Osteoblast (primary cell): Measurements from ENCODE around the gene TTC39B. TPM values are rescaled to one million over a fixed set of nuclear protein-coding genes. Genes with fewer than 3 reads are reported as not detected.

Experiments
- DNase-seq: peaks from one replicate; pipeline ENCODE4 v3.0.0; 2011; ENCODE audit warnings: low spot score, mixed read lengths; ENCODE audit not compliant: insufficient read length; ENCODE audit errors: missing footprints
- H2AFZ ChIP-seq: 2 replicates; pipeline ENCODE4 v1.6.0; 2011; ENCODE audit warnings: mild to moderate bottlenecking, low read length
- H3K27ac ChIP-seq: 2 replicates; pipeline ENCODE4 v1.5.1; 2011; ENCODE audit warnings: mild to moderate bottlenecking, low read depth, low read length, moderate library complexity
- H3K27me3 ChIP-seq: 2 replicates; pipeline ENCODE4 v1.6.0; 2012; ENCODE audit warnings: mild to moderate bottlenecking, control low read depth, inconsistent platforms, low read length, moderate library complexity; ENCODE audit not compliant: insufficient read depth
- H3K36me3 ChIP-seq: 2 replicates; pipeline ENCODE4 v1.5.1; 2011; ENCODE audit warnings: mild to moderate bottlenecking, low read length, control low read depth, moderate library complexity; ENCODE audit not compliant: insufficient read depth
- H3K4me1 ChIP-seq: 2 replicates; pipeline ENCODE4 v1.5.1; 2011; ENCODE audit warnings: mild to moderate bottlenecking, low read length, control low read depth, moderate library complexity; ENCODE audit not compliant: insufficient read depth
- H3K4me2 ChIP-seq: 2 replicates; pipeline ENCODE4 v1.6.0; 2011; ENCODE audit warnings: mild to moderate bottlenecking, low read length; ENCODE audit not compliant: insufficient read depth
- H3K4me3 ChIP-seq: fragments of 200-600 bp; sonication (generic); 3 replicates; pipeline ENCODE4 v1.5.1; 2012; ENCODE audit warnings: mild to moderate bottlenecking, low read length, inconsistent platforms; ENCODE audit not compliant: insufficient read depth
- H3K79me2 ChIP-seq: 2 replicates; pipeline ENCODE4 v1.6.0; 2012; ENCODE audit warnings: mild to moderate bottlenecking, low read length, control low read depth, inconsistent platforms; ENCODE audit not compliant: insufficient read depth
- H3K9me3 ChIP-seq: 2 replicates; pipeline ENCODE4 v1.5.1; 2011; ENCODE audit warnings: low read depth, low read length, control low read depth
- H4K20me1 ChIP-seq: 2 replicates; pipeline ENCODE4 v1.6.0; 2012; ENCODE audit warnings: mild to moderate bottlenecking, low read length, control low read depth; ENCODE audit not compliant: insufficient read depth
- total RNA-seq: library from RNA; depleted of rRNA; stranded (reverse); fragments of >200 nt; gene quantifications from 2 replicates; pipeline ENCODE4 v1.2.3, GENCODE V29; 2012
- TF ChIP-seq, protein P1 (sequence below): IDR thresholded peaks from 2 replicates; pipeline ENCODE4 v1.5.1; 2011; ENCODE audit warnings: mild to moderate bottlenecking, low read depth, low read length, moderate library complexity; ENCODE audit errors: extremely low read depth

TTC39B gene
- total RNA-seq, 1 donor, result 18.5 TPM

DNA sequence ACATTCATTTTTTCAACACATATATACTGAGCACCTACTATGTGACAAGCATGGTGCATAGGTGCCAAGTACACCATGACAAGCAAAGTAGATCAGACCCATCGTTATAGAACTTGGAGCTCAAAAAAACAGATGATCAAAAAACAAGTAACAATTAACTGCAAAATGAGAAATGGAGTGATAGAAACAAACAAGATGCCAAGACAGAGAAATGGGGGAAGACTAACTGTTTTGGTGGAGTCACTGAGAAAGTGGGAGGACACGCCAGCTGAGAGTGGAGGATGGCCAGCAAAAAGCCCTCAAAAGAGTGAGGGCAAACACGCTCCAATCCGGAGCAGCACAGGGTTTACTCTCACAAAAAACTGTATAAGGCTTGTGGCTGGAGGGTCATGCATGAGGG lies 50.6 kb downstream of the TTC39B start:
- DNase-seq, result no peak
- no peaks in the 10 kb centered on the region for H4K20me1 ChIP-seq
- no peaks in the 10 kb centered on the region for H3K9me3 ChIP-seq
- peaks cover 3% of the 10 kb centered on the region for H3K4me1 ChIP-seq
- no peaks in the 10 kb centered on the region for H3K27me3 ChIP-seq
- H3K79me2 ChIP-seq, result peaks cover under 1% of the 10 kb centered on the region
- H3K27ac ChIP-seq, result no peak overlapping the region
- no peak overlapping the region for H3K4me3 ChIP-seq
- H3K36me3 ChIP-seq, result no peaks in the 10 kb centered on the region
- H2AFZ ChIP-seq, result no peak overlapping the region
- H3K4me2 ChIP-seq, result no peak overlapping the region
- TF ChIP-seq, protein P1, sequence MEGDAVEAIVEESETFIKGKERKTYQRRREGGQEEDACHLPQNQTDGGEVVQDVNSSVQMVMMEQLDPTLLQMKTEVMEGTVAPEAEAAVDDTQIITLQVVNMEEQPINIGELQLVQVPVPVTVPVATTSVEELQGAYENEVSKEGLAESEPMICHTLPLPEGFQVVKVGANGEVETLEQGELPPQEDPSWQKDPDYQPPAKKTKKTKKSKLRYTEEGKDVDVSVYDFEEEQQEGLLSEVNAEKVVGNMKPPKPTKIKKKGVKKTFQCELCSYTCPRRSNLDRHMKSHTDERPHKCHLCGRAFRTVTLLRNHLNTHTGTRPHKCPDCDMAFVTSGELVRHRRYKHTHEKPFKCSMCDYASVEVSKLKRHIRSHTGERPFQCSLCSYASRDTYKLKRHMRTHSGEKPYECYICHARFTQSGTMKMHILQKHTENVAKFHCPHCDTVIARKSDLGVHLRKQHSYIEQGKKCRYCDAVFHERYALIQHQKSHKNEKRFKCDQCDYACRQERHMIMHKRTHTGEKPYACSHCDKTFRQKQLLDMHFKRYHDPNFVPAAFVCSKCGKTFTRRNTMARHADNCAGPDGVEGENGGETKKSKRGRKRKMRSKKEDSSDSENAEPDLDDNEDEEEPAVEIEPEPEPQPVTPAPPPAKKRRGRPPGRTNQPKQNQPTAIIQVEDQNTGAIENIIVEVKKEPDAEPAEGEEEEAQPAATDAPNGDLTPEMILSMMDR, result no peak

DNA sequence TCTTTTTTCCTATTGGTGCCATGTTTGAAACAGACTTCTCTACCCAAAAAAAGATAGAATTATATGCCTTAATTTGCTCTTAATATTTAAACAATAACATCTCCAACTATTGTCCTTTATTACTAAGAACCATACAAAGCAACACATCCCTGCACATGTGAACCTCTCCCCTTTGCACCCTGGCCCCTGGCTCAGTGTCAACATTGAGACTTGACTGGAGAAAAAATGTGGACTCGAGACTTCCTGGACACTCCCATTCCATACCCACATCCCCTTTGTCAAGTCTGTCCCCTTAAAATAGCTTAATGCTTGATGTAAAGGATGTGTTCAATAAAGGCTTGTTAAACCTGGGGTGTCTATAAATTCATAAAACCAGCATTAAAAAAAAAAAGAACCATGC lies 53.2 kb downstream of the TTC39B start:
- H3K27me3 ChIP-seq, result no peaks in the 10 kb centered on the region
- H3K27ac ChIP-seq, result no peak overlapping the region
- H3K36me3 ChIP-seq, result no peaks in the 10 kb centered on the region
- DNase-seq, result no peak
- H3K9me3 ChIP-seq, result no peaks in the 10 kb centered on the region
- peaks cover 15% of the 10 kb centered on the region for H3K4me1 ChIP-seq
- no peaks in the 10 kb centered on the region for H4K20me1 ChIP-seq
- no peak overlapping the region for H3K4me2 ChIP-seq
- TF ChIP-seq, protein P1, result no peak
- H3K79me2 ChIP-seq, result no peaks in the 10 kb centered on the region
- H3K4me3 ChIP-seq, result no peak overlapping the region
- no peak overlapping the region for H2AFZ ChIP-seq

DNA sequence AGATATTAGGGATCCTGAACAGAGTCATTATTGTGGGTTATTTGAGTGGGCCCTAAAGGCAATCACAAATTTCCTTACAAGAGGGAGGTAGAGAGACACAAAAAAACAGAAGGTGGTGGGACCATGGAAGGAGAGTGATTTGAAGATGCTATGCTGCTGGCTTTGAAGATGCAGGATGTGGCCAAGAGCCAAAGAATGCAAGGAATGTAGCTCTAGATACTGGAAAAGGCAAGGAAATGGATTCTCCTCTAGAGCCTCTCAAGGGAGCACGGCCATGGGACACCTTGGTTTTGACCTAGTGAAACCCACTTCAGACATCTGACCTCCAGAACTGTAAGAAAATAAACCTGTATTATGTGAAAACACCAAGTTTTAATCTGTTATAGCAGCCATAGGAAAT lies 53.8 kb downstream of the TTC39B start:
- TF ChIP-seq, protein P1, result no peak
- Histone ChIP-seq H3K27me3 (no peaks in the 10 kb centered on the region), H3K36me3 (no peaks in the 10 kb centered on the region), H3K79me2 (no peaks in the 10 kb centered on the region), H3K4me3 (no peak overlapping the region), H3K9me3 (no peaks in the 10 kb centered on the region), H3K4me2 (no peak overlapping the region), H2AFZ (no peak overlapping the region), H3K4me1 (peaks cover 18% of the 10 kb centered on the region), H3K27ac (no peak overlapping the region), H4K20me1 (no peaks in the 10 kb centered on the region)
- no peak for DNase-seq

DNA sequence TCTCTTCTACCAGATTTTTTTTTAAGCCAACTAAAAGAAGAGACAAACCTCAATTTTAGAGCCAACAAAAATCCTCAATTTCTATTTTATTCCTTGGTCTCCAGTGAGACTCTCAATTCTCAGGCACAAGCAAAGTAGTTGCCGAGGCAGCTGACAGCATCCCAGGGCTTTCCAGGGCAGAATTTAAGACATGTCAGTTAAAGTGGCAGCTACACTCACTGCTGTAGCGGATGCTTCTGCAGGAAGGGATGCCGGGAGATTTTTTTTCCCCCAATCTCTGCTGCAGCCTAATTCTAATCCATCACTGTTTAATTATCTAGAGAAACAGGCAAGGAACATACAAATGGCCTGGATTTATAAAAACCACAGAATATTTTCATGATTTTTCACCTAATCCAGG lies 57.0 kb downstream of the TTC39B start:
- TF ChIP-seq, protein P1, result no peak
- peak overlapping the region; percentile 43 for H2AFZ ChIP-seq
- H3K27ac ChIP-seq, result peak overlapping the region; percentile 63
- H3K4me1 ChIP-seq, result peaks cover 49% of the 10 kb centered on the region
- no peaks in the 10 kb centered on the region for H3K36me3 ChIP-seq
- no peak for DNase-seq
- H4K20me1 ChIP-seq, result no peaks in the 10 kb centered on the region
- H3K27me3 ChIP-seq, result no peaks in the 10 kb centered on the region
- H3K9me3 ChIP-seq, result no peaks in the 10 kb centered on the region
- peak overlapping the region; percentile 14 for H3K4me3 ChIP-seq
- peaks cover 4% of the 10 kb centered on the region for H3K79me2 ChIP-seq
- H3K4me2 ChIP-seq, result peak overlapping the region; percentile 42
